H1 (cell line): ENCODE results near the gene TSEN54. TPM values are rescaled to one million over a fixed set of nuclear protein-coding genes. Genes with fewer than 3 reads are reported as not detected.

Source experiments
- CTCF ChIA-PET: fragments of 300-600 bp; sonication (Branson Sonifier 250); formaldehyde crosslinking; loops from one replicate; lab custom pipeline; 2021; ENCODE audit not compliant: partially characterized antibody; lab: Charles Lee
- POLR2A ChIA-PET: fragments of 300-600 bp; sonication (Branson Sonifier 250); formaldehyde crosslinking; loops from one replicate; lab custom pipeline; 2021; ENCODE audit warnings: inconsistent platforms; ENCODE audit not compliant: partially characterized antibody; lab: Charles Lee
- DNase-seq, 2 experiments: peaks; one replicate each; pipeline versions ENCODE4 v3.0.0 to v3.0.0-alpha.2; 2010 to 2022; ENCODE audit warnings: low spot score in 2 of 2, low read depth in 1 of 2, mixed read lengths in 1 of 2
- FAIRE-seq: peaks from 2 replicates; lab custom pipeline; 2011; peaks lifted over from hg19 to GRCh38; lab: Jason Lieb, UNC
- H2AFZ ChIP-seq: 2 replicates; pipeline ENCODE4 v1.8.1; 2012; ENCODE audit warnings: low read length, inconsistent platforms
- H2AK5ac ChIP-seq: 2 replicates; pipeline ENCODE4 v1.6.1; 2013; ENCODE audit warnings: low read depth, low read length
- H2BK120ac ChIP-seq: replicated peaks from 2 replicates; pipeline ENCODE3; 2013; ENCODE audit warnings: low read depth, low read length, inconsistent platforms
- H2BK12ac ChIP-seq: 2 replicates; pipeline ENCODE4 v1.6.1; 2013; ENCODE audit warnings: low read depth, low read length
- H2BK15ac ChIP-seq: 2 replicates; pipeline ENCODE4 v1.6.1; 2013; ENCODE audit warnings: low read length
- H2BK20ac ChIP-seq: 2 replicates; pipeline ENCODE4 v1.6.1; 2013; ENCODE audit warnings: low read length
- H2BK5ac ChIP-seq: 2 replicates; pipeline ENCODE4 v1.6.1; 2013; ENCODE audit warnings: low read depth, low read length
- H3K14ac ChIP-seq: 2 replicates; pipeline ENCODE4 v1.6.1; 2013; ENCODE audit warnings: inconsistent platforms; ENCODE audit not compliant: insufficient read length
- H3K18ac ChIP-seq: 2 replicates; pipeline ENCODE4 v1.6.1; 2013; ENCODE audit warnings: low read length; ENCODE audit errors: extremely low read depth
- H3K23ac ChIP-seq: 2 replicates; pipeline ENCODE4 v1.6.1; 2013; ENCODE audit warnings: inconsistent platforms; ENCODE audit not compliant: insufficient read length
- H3K23me2 ChIP-seq: 2 replicates; pipeline ENCODE4 v1.6.1; 2013; ENCODE audit warnings: low read depth, low read length
- H3K27ac ChIP-seq: 2 replicates; pipeline ENCODE4 v1.6.1; 2011; ENCODE audit warnings: low read depth, low read length, inconsistent platforms
- H3K27me3 ChIP-seq, 4 experiments: replicated peaks in 1 of 4; 1 replicate in 1 of 4; 2 replicates in 3 of 4; pipeline versions ENCODE4 v1.6.1 to v1.8.1; 2011 to 2013; ENCODE audit warnings: low read length in 3 of 4, mild to moderate bottlenecking in 3 of 4, inconsistent platforms in 2 of 4, mixed read lengths in 2 of 4, moderate library complexity in 1 of 4; ENCODE audit not compliant: control insufficient read depth in 3 of 4, insufficient read depth in 3 of 4; ENCODE audit errors: extremely low read depth in 1 of 4
- H3K36me3 ChIP-seq, 4 experiments: 2 replicates each; pipeline versions ENCODE4 v1.6.1 to v1.8.1; 2011 to 2013; ENCODE audit warnings: mild to moderate bottlenecking in 4 of 4, low read length in 3 of 4, moderate library complexity in 2 of 4, control low read depth in 1 of 4, inconsistent platforms in 1 of 4; ENCODE audit not compliant: insufficient read depth in 4 of 4, control insufficient read depth in 2 of 4
- H3K4ac ChIP-seq: replicated peaks from 2 replicates; pipeline ENCODE3; 2013; ENCODE audit warnings: low read length, low read depth, mixed read lengths, inconsistent platforms; ENCODE audit not compliant: insufficient read length
- H3K4me1 ChIP-seq, 4 experiments: replicated peaks in 1 of 4; 1 replicate in 1 of 4; 2 replicates in 3 of 4; pipeline versions ENCODE4 v1.6.1 to v1.8.1; 2011 to 2013; ENCODE audit warnings: low read length in 3 of 4, inconsistent platforms in 2 of 4, mixed read lengths in 1 of 4; ENCODE audit not compliant: insufficient read depth in 4 of 4, control insufficient read depth in 3 of 4
- H3K4me2 ChIP-seq, 2 experiments: 2 replicates each; pipeline versions ENCODE4 v1.6.1 to v1.8.1; 2011 to 2013; ENCODE audit warnings: low read depth in 2 of 2, low read length in 2 of 2, control low read depth in 1 of 2, inconsistent platforms in 1 of 2, mild to moderate bottlenecking in 1 of 2; ENCODE audit not compliant: insufficient read depth in 1 of 2
- H3K4me3 ChIP-seq, 4 experiments: fragments of 200-600, 300-600 bp in 1 of 4; sonication (generic), shearing (Covaris generic), sonication (Bioruptor Twin) in 1 of 4; 2 replicates each; pipeline versions ENCODE4 v1.5.1 to v1.8.1; 2011 to 2016; ENCODE audit warnings: low read length in 4 of 4, low read depth in 3 of 4, control low read depth in 2 of 4, inconsistent platforms in 2 of 4, mild to moderate bottlenecking in 2 of 4, mixed read lengths in 1 of 4, moderate library complexity in 1 of 4; ENCODE audit not compliant: insufficient read depth in 2 of 4; ENCODE audit errors: extremely low read depth in 1 of 4
- H3K56ac ChIP-seq: replicated peaks from 2 replicates; pipeline ENCODE3; 2013; ENCODE audit warnings: low read depth, mild to moderate bottlenecking, mixed read lengths, low read length, inconsistent platforms; ENCODE audit not compliant: insufficient read length
- H3K79me1 ChIP-seq: 2 replicates; pipeline ENCODE4 v1.6.1; 2013; ENCODE audit warnings: low read depth, low read length, control low read depth
- H3K79me2 ChIP-seq, 2 experiments: 2 replicates each; pipeline versions ENCODE4 v1.6.1 to v1.8.1; 2012 to 2013; ENCODE audit warnings: low read length in 2 of 2, mild to moderate bottlenecking in 2 of 2, inconsistent platforms in 1 of 2; ENCODE audit not compliant: insufficient read depth in 2 of 2, control insufficient read depth in 1 of 2
- H3K9ac ChIP-seq, 4 experiments: replicated peaks in 1 of 4; 1 replicate in 1 of 4; 2 replicates in 3 of 4; pipeline versions ENCODE4 v1.6.1 to v1.8.1; 2011 to 2013; ENCODE audit warnings: low read depth in 3 of 4, low read length in 3 of 4, control low read depth in 2 of 4, mild to moderate bottlenecking in 2 of 4, moderate library complexity in 2 of 4, inconsistent platforms in 1 of 4; ENCODE audit errors: extremely low read depth in 1 of 4
- H3K9me3 ChIP-seq, 2 experiments: 2 replicates each; pipeline versions ENCODE4 v1.6.1 to v1.8.1; 2012 to 2013; ENCODE audit warnings: mild to moderate bottlenecking in 2 of 2, moderate library complexity in 2 of 2, control low read depth in 1 of 2, inconsistent platforms in 1 of 2, low read depth in 1 of 2, low read length in 1 of 2, mixed read lengths in 1 of 2; ENCODE audit not compliant: insufficient read depth in 2 of 2
- H4K20me1 ChIP-seq, 2 experiments: replicated peaks in 1 of 2; 2 replicates each; pipeline versions ENCODE3 to v1.8.1; 2011 to 2013; ENCODE audit warnings: inconsistent platforms in 2 of 2, low read length in 2 of 2, mild to moderate bottlenecking in 1 of 2; ENCODE audit not compliant: insufficient read depth in 2 of 2, control insufficient read depth in 1 of 2
- H4K5ac ChIP-seq: 2 replicates; pipeline ENCODE4 v1.6.1; 2013; ENCODE audit warnings: low read length, low read depth, mixed read lengths, inconsistent platforms; ENCODE audit not compliant: insufficient read length
- H4K8ac ChIP-seq: 2 replicates; pipeline ENCODE4 v1.8.0; 2013; ENCODE audit warnings: mild to moderate bottlenecking, moderate library complexity, low read length, inconsistent platforms; ENCODE audit not compliant: insufficient read depth; ENCODE audit errors: extremely low read depth
- H4K91ac ChIP-seq: replicated peaks from 2 replicates; pipeline ENCODE3; 2013; ENCODE audit warnings: low read length, mixed read lengths, inconsistent platforms; ENCODE audit not compliant: insufficient read length
- SIRT6 ChIP-seq: IDR thresholded peaks from one replicate; pipeline ENCODE4 v1.7.1; 2012; ENCODE audit warnings: low read length, inconsistent platforms
- WGBS, 2 experiments: shearing (Covaris generic) in 1 of 2; methylation state at CpG; one replicate each; pipeline versions ENCODE4 v1.1.6 to v1.1.7; 2013 to 2015; ENCODE audit warnings: low lambda C conversion rate in 2 of 2, mixed read lengths in 2 of 2, inconsistent platforms in 1 of 2, low coverage in 1 of 2, missing lambda C conversion rate in 1 of 2; ENCODE audit not compliant: insufficient replicate concordance in 2 of 2, insufficient coverage in 1 of 2, insufficient read length in 1 of 2; ENCODE audit errors: extremely low coverage in 1 of 2, missing lambda C conversion rate in 1 of 2; 5-methylcytosine and 5-hydroxymethylcytosine counted together
- polyA plus RNA-seq, 7 experiments: library from polyadenylated mRNA; depleted of rRNA in 3 of 7; stranded (reverse) in 5 of 7; unstranded in 2 of 7; fragments of >200 nt in 5 of 7; fragments of 200-250 nt in 2 of 7; gene quantifications; 1 replicate in 5 of 7; 2 replicates in 1 of 7; 4 replicates in 1 of 7; pipeline versions ENCODE4 v1.2.1 to v1.2.3, GENCODE V29; 2011 to 2013; ENCODE audit warnings: missing spikeins in 2 of 7, mixed read lengths in 2 of 7
- total RNA-seq: library from RNA; stranded (reverse); fragmentation: NEBNext Ultra II Directional; extraction: Animal tissue kit (Norgen Biotek cat#: 25700); gene quantifications from 2 replicates; pipeline ENCODE4 v1.2.1, GENCODE V29; 2021

TSEN54 gene
- total and polyA plus RNA-seq, 2 of the 8 experiments (the other 6 are each of a cell fraction or from before 2014, with no cell fraction given), result 43.6 to 60.3 TPM

DNA sequence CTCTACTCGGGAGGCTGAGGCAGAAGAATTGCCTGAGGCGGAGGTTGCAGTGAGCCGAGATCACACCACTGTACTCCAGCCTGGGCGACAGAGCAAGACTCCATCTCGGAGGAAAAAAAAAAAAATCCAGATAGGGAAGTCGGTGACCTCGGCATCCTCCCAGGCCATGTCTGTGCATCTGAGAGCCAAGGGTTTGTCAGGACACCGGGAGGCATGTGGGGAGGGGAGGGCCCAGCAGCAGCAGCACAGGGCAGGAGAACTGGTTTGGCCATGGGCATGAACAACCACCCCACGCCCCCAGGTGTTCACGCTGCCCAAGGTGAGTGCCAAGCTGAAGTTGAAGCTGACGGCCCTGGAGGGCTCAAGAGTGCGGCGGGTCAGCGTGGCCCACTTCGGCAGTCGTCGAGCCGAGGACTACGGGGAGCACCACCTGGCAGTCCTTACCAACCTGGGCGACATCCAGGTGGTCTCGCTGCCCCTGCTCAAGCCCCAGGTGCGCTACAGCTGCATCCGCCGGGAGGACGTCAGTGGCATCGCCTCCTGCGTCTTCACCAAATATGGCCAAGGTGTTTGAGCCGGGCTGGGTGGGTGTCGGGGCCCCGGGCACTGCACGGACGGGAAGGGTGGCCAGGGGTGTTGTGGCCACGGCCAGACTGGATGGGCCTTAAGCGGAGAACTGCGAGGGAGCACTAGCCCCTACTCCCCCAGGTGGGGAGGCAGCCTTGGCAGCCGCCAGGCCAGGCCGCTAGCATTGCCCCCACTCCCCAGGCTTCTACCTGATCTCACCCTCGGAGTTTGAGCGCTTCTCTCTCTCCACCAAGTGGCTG lies 56.6 kb downstream of the TSEN54 start:
- Histone ChIP-seq H3K4me3 (no peak overlapping the region), H3K36me3 (peaks cover 0 to 6% (median 2%) of the 10 kb centered on the region in 4 experiments; a peak in 2 of 8 replicates), H2BK120ac (no peak overlapping the region), H4K8ac (no peak overlapping the region; the same call in 1 of the 2 replicates), H2BK15ac (no peak overlapping the region), H3K27me3 (no peaks in the 10 kb centered on the region), H2AK5ac (no peak overlapping the region), H3K4me2 (no peak overlapping the region), H3K14ac (no peak overlapping the region), H3K23me2 (no peaks in the 10 kb centered on the region), H3K56ac (no peak overlapping the region), H4K20me1 (peaks cover 0 to 1% of the 10 kb centered on the region in 2 experiments), H3K27ac (no peak overlapping the region), H2BK12ac (no peak overlapping the region), H3K79me1 (no peaks in the 10 kb centered on the region), H3K9me3 (no peaks in the 10 kb centered on the region), H3K9ac (no peak overlapping the region), H3K18ac (no peak overlapping the region), H2BK5ac (no peak overlapping the region; the same call in 1 of the 2 replicates), H3K23ac (no peak overlapping the region), H4K5ac (no peak overlapping the region), H3K4ac (no peak overlapping the region), H3K79me2 (no peaks in the 10 kb centered on the region), H4K91ac (no peak overlapping the region), H2AFZ (no peak overlapping the region), H2BK20ac (no peak overlapping the region), H3K4me1 (no peaks in the 10 kb centered on the region)
- ChIA-PET CTCF (interaction anchor here (1.1 kb wide), 2 partner anchors 14 kb away, joined by 3 read pairs; no protein-coding TSS in a partner anchor), POLR2A (interaction anchor here (0.6 kb wide), 1 partner anchor 460 kb away, joined by 3 read pairs; no protein-coding TSS in a partner anchor)
- FAIRE-seq, result no peak
- no peak for TF ChIP-seq SIRT6
- WGBS, 2 experiments, result 92% methylated on average over 33 of the region's 39 CpGs; no CpG with 5 or more reads in 1 of the 2 experiments
- no peak for DNase-seq
